HK-2 (cell line): ENCODE data around the gene THOP1.

Experiments used
- DNase-seq: peaks from one replicate; pipeline ENCODE4 v3.0.0-alpha.2; 2018; ENCODE audit not compliant: unreplicated experiment

THOP1 gene

DNA sequence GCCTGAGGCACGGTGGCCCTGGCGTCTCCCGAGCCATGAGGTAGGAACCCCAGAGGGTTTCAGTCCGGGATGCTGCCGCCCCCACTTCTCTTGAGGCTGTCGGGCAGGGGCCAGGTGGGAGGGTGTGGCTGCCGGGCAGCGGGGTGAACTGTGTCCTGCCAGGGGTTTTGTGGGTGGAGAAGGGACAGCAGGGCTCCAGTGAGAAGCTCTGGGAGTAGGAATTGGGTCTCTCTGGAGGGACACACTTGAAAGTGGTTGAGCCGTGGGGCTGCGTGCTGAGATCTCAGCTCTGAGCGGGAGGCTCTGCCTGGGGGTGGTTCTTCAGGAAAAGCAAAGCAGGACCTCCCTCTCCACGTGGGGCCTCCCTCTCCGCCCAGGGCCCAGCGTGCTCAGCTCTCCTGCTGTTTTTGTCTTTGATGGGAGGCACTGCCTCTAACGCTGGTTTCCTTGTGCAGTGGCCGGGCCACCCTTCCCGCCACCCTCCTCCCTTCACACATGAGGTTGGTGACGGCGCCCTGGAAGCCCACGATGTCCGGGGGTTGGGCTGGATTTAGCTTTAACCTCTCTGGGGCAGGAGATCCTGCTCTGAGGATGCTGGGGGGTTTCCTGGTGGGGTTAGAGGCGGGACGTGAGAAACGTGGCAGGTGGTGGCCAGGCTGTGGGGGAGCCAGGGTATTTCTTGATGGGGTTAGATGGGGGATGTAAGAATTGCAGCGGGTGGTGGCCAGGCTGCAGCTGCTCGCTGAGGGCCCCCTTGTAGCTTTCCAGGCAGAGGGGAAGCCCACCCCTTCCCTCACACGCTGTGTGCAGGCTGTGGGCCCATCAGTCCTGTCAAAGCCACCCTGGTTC lies 19.1 kb downstream of the THOP1 start:
- DNase-seq = no peak

DNA sequence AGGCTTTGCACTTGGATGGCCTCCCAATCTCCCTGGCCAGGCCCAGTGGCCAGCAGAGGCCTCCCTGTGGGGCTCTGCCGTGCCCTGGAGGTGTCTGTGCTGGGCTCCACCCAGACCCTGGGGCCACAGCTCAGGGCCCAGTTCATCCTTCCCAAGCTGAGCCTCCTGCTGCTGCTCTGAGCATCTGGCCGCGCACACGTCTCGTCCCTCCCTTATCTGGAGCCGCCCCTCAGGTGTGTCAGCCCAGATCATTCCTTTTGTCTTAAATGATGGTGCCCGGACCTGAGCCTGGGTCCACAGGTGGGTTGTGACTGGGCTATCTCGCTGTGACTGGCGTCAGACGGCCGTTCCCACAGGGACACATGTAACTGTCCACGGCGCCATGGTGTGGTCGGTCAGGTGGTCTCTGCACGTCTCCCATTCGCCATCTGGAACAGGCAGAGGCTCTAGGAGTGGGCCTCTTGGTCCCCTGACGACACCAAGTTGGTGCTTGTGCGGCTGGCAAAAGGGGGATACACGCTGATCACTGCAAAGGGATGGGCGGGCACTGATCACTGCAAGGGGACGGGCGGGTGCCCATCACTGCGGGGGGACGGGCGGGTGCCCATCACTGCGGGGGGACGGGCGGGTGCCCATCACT lies 20.1 kb downstream of the THOP1 start:
- DNase-seq = no peak

DNA sequence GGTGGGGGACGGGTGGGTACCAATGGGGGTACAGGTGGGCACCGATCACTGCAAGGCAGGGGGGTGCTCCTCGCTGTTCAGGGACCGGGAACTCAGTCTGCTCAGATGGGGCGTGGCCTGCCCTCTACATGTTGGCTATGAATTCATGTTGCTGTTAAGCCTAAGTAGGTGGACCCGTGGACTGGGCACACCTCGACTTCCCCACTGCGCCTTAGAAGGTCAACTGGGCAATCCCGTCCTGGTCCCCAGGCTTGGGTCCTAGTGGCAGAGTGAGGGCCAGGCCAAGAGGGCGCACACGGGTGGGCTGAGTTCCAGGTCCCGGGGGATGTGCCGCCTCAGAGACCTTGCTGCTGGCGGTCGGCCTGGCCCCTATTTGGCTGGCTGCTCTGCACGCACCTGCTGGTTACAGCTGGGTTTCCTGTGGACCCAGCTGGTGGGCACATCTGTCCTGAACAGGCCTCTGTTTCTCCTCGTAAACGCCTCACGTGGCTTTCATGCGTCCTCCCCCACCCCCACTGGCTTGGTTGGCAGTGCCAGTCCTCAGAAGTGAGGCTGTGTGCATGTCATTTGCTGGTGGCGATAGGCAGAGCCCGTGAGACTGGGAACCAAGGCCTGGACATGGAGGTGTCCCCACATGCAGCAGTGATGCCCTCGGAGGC lies 20.8 kb downstream of the THOP1 start:
- DNase-seq = no peak

DNA sequence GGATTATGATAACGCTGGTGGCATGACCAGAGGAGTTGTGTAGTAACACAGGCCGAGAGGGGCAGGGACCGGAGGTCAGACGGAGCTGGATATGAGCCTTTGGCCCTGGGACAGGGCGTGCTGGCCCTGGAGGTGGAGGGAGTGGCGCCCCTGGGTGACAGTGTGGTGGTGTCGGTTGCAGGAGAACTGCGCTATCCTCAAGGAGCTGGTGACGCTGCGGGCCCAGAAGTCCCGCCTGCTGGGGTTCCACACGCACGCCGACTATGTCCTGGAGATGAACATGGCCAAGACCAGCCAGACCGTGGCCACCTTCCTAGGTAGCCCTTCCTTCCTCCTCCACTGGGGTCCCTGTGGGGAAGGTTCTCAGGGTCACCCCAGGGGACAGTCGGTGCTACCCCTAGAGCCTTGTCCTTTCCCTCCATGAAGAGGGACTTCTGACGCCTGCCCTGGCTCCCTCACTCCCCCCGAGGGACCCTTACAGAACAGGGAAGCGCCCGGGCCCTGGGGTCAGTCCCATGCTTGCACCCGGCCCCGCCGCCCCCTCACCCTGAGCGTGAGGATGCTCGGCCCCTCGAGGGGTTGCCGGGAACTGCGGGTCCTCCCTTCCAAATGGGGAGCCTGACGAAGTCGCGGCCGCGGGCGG lies 21.6 kb downstream of the THOP1 start:
- no peak for DNase-seq

DNA sequence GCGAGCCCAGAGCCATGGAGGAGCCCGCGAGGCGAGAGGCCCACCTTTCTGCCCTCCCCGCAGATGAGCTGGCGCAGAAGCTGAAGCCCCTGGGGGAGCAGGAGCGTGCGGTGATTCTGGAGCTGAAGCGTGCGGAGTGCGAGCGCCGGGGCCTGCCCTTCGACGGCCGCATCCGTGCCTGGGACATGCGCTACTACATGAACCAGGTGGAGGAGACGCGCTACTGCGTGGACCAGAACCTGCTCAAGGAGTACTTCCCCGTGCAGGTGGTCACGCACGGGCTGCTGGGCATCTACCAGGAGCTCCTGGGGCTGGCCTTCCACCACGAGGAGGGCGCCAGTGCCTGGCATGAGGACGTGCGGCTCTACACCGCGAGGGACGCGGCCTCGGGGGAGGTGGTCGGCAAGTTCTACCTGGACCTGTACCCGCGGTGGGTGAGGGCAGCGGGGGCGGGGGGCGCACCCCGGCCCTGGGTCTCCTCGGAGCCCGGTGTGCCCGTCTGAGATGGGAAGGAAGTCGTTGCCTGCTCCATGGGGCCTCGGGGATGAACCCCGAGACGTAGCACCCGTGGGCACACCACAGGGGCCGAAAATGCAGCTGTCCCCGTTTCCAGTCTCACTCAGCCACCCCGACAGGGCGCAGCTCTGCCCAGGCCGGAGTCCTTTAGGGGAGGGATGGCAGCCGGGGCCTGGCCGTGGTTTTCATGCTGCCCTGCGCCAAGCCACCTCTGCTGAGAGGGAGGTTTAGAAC lies 22.3 kb downstream of the THOP1 start:
- no peak for DNase-seq

DNA sequence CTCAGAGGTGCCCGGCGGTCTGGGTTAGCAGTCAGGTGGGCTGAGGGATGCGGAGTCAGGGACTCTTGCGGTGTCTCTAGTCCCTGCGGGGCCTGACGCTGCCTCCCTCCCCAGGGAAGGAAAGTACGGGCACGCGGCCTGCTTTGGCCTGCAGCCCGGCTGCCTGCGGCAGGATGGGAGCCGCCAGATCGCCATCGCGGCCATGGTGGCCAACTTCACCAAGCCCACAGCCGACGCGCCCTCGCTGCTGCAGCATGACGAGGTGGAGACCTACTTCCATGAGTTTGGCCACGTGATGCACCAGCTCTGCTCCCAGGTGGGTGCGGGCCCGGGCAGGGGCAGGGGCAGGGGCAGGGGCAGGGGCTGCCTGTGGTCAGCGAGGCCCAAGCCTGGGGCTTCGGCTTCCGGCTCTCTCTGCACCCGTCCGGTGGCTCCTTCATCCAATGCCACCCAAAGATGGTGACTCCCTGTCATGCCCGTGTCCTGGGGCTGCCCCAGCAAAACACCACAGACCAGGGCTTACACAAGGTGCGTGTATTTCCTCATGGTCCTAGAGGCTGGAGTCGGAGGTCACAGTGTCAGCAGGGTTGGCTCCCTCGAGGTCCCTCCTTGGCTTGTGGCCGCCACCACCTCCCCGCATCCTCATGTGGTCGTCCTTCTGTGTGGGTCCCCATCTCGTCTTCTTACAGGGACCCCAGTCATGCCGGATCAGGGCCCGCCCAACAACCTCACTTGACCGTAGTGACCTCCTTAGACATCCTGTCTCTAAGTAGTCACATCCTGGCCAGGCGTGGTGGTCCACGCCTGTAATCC lies 23.0 kb downstream of the THOP1 start:
- DNase-seq = no peak

DNA sequence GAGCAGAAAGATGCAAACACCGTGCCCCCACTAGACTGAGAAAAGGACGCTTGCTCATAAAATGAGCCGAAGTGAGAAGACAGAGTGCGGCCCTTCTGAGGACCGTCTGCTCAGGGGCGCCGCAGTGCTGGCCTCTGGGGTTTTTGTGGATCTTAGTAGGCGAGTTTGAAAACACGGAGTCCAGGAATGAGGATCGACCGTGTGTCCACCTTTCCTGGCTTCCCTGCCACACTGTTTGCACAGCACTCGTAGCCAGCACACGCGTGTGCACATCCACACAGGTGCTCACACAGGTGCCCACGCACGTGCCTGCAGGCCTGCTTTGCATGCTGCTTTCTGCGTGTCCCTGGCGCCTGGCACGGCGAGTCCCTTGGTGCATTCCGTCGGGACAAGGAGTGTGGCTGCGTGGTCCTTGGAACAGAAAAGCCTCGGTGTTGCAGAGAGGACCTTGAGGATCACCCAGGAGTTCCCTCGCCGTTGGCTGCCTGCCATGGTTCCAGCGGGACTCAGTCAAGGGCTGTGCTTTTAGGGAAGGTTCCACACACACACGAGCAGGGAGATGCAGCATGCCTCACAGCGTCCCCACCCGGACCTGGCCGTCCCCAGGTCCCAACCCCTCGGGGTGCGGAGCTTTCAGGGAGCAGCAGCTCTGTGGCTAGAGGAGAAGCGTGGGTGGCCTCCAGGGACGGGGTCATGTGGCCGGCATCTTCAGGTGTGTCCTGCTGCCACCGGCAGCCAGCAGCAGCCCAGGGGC lies 24.3 kb downstream of the THOP1 start:
- DNase-seq = no peak

DNA sequence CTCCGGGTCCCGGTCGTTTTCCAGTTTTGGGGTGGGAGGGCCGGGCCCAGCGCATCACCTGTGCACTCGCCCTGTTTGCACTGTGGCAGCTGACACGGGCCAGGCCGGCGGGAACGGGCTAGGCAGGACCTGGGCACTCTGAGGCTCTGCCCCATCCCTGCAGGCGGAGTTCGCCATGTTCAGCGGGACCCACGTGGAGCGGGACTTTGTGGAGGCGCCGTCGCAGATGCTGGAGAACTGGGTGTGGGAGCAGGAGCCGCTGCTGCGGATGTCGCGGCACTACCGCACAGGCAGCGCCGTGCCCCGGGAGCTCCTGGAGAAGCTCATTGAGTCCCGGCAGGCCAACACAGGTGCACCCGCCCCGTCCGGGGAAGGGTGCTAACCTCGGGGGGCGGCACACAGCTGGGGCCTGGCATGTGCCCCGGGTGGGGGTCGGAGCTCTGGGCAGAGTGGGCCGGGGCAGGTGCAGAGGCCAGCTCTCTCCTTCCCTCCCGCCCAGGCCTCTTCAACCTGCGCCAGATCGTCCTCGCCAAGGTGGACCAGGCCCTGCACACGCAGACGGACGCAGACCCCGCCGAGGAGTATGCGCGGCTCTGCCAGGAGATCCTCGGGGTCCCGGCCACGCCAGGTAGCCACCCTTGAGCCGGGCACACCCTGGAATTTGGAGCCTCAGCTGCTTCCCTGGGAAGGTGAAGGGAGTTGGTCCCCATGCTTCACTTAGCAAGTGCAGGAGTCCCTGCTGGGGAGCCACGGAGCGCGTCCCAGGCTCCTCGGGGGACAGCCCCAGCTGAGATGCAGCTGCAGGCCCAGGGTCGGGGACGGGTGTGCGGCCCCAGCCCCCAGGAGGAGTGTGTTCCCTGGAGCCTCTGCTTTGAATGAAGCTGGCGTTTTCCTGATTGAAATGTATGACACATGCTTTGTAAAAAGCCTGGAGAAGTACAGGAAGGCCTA lies 25.1 kb downstream of the THOP1 start:
- no peak for DNase-seq

DNA sequence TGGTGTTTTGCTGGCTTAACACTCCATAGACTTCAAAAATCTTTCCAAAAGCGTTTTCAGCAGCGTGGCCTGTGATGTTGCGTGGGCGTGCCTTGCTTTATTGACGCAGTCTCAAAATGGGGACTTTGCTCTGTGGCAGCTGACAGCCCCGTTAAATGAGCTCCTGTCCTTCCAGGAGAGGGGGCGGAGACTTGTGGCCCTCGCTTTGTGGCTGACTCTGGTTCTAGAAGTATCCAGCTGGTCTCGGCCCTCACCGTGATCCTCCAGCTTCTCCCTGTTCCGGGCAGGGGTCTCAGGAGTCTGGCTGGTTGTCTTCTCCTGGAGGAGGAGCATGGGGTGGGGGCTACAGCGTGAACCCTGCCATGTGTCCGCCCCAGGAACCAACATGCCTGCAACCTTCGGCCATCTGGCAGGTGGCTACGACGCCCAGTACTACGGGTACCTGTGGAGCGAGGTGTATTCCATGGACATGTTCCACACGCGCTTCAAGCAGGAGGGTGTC lies 26.0 kb downstream of the THOP1 start:
- no peak for DNase-seq

DNA sequence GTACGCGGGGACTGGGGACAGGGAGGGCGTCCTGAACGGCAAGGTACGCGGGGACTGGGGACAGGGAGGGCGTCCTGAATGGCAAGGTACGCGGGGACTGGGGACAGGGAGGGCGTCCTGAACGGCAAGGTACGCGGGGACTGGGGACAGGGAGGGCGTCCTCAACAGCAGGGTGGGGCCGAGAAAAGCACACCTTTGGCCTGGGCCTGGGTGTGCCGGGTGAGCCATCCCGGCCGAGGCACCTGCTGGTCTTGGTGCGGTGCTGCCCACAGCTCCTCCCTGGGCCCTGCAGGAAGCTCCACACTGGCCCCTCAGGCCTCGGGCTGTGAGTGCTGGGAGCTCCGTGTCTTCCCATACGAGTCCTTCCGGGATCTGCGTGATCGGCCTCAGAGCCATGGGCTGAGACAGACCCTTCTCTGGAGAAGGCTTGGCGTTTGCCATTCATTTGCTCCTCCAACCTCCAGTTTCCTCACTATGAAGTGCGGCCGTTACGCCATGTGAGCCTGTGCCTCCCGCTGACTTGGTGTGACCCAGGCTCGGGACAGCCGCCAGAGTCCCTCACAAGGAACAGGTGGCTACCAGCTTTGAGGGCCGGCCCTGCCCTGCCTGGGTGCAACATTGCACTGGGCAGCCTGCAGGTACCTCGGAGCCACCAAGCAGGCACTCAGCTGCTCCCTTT lies 26.6 kb downstream of the THOP1 start:
- no peak for DNase-seq

DNA sequence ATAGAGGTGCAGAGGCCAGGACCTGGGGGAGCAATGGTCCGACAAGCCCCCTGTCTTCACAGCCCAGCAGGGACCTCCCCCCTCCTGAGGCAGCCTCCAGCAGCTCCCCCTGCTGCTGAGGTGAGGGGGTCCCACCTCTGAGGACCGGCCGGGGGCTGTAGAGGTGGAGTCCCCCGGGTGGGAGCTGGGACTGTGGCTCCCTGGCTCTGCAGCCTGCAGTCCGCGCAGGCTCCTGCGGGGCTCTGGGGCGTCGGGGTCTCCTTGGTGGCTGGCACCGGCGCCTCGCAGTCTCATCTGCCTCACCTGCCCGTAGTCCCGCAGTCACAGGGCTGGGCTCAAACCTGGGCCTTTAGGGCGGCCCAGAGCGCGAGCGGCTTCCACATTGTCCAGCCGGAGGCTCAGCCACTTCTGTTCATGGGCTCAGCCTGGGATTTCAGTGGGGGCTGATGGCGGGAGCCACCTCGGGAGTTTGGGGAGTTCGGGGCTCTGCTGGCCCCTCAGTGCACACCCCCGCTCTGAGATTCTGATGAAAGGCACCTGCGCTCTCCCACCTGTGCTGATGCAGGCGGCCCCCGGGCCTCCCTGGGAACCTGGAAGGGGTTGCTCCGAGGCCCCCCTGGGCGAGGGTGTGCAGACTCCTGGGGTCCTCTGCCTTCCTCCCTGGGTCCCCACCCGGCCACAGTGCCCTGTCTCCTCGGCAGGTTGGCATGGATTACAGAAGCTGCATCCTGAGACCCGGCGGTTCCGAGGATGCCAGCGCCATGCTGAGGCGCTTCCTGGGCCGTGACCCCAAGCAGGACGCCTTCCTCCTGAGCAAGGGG lies 27.3 kb downstream of the THOP1 start:
- no peak for DNase-seq

DNA sequence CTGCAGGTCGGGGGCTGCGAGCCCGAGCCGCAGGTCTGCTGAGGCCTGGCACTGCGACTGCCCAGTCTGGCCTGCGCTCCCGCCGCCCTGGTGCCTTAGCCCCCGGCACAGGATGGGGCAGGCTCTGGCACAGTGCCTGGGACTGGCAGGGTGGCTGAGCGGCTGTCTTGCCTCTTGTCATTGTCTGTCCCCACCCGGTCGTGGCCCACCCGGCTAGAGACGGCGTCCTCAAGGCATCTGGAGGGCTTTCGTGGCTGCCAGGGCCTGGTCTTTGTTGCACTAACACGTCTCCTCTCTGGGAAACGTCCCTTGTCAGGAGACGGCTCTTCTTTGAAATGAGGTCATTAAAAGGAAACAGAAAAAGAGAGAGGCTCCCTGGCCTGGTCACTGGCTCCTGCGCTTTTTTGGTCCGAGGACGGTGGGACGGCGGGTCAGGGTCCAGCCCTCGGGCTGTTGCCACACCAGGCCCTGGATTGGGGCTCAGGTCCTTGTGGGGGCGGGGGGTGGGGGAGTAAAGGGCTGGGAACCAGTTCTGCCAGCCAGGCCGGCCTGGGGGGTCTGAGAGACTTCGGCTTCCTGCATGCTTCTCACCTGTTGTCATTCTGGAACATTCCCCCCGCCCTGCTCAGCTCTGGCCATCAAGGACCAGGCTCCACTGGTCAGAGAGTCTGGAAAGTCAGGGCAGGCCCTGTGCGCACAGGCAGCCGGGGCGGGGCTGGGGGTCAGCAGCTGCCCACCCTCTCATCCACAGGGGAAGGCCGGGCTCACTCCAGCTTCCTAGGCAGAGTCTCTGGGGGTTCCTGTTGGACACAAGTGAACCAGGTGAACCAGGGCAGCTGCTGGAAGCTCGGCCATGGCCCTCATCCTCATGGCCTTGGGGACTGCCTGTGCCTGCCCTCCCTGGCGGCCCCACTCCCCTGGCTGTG lies 28.2 kb downstream of the THOP1 start:
- no peak for DNase-seq

DNA sequence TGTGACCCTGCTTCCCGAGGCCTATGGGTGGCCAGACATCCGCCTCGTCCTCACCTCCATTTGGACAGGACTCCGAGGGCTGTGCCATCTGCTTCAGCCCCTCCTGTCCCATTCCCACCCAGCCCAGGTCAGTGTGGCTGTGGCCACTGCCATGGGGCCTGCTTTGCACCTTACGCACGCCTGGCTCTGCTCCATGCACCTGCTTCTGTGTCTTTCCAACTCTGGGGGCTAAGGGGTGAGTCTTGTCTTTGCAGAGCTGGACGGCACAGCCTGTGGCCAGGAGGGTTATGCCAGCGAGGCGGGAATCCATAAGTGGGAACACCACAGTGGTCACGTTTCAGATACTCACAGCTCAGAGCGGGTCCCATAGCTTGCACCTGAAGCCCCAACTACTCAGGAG lies 29.1 kb downstream of the THOP1 start:
- DNase-seq = no peak

DNA sequence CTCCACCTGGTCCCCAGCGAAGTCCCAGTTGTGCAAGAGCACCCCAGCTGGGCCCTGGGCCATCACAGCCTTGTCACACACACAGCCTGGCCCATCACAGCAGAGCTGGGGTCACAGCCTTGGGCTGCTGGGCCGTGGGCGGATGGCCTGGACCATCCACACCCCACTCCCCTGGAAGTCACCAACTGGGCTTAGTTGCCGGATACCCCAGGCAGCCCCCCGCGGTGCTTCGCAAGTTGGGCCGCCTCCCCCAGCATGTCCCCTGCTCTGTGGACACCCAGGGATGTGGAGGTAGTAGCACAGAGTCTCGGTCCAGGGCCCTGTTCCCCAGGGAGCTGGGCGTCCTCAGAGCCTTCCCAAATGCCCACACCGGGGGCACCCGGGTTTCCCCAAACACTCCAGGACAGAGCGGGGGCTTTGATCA lies 29.9 kb downstream of the THOP1 start:
- no peak for DNase-seq

DNA sequence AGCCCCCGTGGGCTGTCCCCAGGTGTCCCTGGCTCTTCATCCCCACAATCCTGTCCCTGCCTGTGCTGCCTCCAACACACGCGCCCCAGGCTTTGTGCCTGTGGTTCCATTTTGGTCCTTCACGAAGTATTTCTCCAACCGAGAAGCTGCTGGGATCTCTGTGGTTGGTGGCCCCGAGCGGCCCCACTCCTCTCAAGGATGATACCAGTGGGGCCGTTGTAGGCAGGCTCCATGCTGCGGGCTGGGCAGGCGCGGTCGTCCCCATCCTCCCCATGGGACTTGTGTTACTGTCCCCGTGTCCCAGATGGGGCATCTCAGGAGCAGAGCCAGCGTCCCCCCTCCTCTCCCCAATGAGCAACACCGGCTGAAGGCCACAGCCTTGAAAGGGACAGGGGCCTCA lies 30.6 kb downstream of the THOP1 start:
- no peak for DNase-seq

DNA sequence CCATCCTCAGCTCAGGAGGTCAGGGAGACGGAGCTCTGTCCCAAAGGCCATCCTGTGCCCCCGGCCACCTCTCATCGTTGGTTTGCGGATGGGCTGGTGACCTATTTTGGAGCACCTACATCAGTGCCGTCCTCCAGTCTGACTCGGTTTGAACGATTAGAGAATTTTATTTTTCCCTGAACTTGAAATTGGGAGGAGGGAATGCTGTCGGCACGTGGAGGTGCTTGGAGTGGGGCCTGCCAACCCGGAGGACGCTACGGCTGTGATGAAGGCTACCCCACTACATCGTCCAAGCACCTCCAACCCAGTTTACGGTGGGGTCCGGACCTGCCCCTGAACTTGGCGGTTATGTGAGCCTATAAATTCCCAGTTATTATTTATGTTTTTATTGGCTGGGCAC lies 31.3 kb downstream of the THOP1 start:
- DNase-seq = no peak
